RWPE1 (cell line): ENCODE results near the gene TOMM20.
"Not testable (repeated sequence)": the region's sequence is repeated elsewhere in the genome, so short reads cannot be mapped to it uniquely, and the experiment has no call there.

Source experiments
- CTCF ChIA-PET: fragments of 350-600 bp; sonication (Branson Sonifier 250); formaldehyde crosslinking; extraction: SDS; loops from one replicate; lab custom pipeline; 2021; lab: Yijun Ruan, JAX
- POLR2A ChIA-PET: fragments of 400-600 bp; formaldehyde crosslinking; extraction: SDS; loops from one replicate; lab custom pipeline; 2020; ENCODE audit warnings: antibody characterized with exemption; ENCODE audit not compliant: low non-redundant PET; lab: Yijun Ruan, JAX
- DNase-seq: peaks from one replicate; pipeline ENCODE4 v3.0.0; 2012; ENCODE audit warnings: low spot score
- H3K27ac ChIP-seq: fragments of 450-650 bp; 2 replicates; pipeline ENCODE4 v1.5.1; 2017
- TF ChIP-seq, protein P1 (sequence below): fragments of 450-650 bp; conservative IDR thresholded peaks from 2 replicates; pipeline ENCODE4 v1.5.1; 2017; ENCODE audit warnings: low read depth, mild to moderate bottlenecking

TOMM20 gene

GRCh38 chr1:235160957-235161684, 32.5 kb upstream of the TOMM20 start, which contains the start of gene RBM34:
Gene RBM34, minus strand, starts transcription at chr1:235161250. Its CDS starts 24 bp downstream, at chr1:235161226.
- TF ChIP-seq, protein P1, sequence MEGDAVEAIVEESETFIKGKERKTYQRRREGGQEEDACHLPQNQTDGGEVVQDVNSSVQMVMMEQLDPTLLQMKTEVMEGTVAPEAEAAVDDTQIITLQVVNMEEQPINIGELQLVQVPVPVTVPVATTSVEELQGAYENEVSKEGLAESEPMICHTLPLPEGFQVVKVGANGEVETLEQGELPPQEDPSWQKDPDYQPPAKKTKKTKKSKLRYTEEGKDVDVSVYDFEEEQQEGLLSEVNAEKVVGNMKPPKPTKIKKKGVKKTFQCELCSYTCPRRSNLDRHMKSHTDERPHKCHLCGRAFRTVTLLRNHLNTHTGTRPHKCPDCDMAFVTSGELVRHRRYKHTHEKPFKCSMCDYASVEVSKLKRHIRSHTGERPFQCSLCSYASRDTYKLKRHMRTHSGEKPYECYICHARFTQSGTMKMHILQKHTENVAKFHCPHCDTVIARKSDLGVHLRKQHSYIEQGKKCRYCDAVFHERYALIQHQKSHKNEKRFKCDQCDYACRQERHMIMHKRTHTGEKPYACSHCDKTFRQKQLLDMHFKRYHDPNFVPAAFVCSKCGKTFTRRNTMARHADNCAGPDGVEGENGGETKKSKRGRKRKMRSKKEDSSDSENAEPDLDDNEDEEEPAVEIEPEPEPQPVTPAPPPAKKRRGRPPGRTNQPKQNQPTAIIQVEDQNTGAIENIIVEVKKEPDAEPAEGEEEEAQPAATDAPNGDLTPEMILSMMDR, result no peak
- peak within 1 kb of the TSS; percentile 91 for H3K27ac ChIP-seq
- CTCF ChIA-PET, result interaction anchor here (0.6 to 0.7 kb wide), 3 partner anchors 22 to 251 kb away, joined by 3 to 4 read pairs (median 3); no protein-coding TSS in a partner anchor
- POLR2A ChIA-PET, result interaction anchor here (0.6 to 0.7 kb wide), 3 partner anchors 16 to 57 kb away, joined by 3 to 4 read pairs (median 3); no protein-coding TSS in a partner anchor
- DNase-seq, result peak; percentile 86

DNA sequence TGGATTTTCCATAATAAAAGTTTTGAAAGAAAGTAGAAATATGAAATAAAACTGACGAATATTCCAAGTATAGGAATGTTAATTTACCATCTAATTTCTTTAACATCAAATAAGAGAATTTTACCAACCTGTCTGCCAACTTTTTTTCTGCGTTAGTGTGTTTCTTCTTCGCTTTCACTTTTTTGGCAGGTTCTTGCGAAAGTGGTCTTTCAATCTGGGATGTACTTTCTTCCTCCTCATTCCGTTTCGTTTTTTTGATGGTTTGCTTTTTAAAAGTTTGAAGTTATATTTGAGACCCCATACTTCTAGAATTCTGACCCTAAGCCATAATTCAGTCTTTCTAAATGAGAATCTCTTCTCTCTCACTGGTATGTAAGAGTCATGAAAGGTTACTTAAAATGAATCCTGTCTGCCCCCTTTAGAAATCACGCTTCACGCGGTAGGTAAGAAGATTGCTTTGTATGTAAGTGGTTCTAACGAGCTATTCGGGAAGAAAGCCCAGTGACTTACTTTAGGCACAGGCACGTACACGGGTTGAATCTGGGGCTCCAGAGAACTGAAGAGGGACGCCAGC, 31.8 kb upstream of the TOMM20 start:
- CTCF ChIA-PET, result interaction anchor here (0.6 to 0.7 kb wide), 3 partner anchors 23 to 252 kb away, joined by 3 to 4 read pairs (median 3); no protein-coding TSS in a partner anchor
- peak overlapping the region; percentile 91 for H3K27ac ChIP-seq
- POLR2A ChIA-PET, result interaction anchor here (0.6 to 0.7 kb wide), 3 partner anchors 26 to 255 kb away, joined by 3 read pairs; no protein-coding TSS in a partner anchor
- TF ChIP-seq, protein P1, result no peak
- no peak for DNase-seq

GRCh38 chr1:235159930-235160329, 31.3 kb upstream of the TOMM20 start:
- H3K27ac ChIP-seq, result peak overlapping the region; percentile 50
- DNase-seq, CTCF ChIA-PET, POLR2A ChIA-PET: not testable (repeated sequence)

DNA sequence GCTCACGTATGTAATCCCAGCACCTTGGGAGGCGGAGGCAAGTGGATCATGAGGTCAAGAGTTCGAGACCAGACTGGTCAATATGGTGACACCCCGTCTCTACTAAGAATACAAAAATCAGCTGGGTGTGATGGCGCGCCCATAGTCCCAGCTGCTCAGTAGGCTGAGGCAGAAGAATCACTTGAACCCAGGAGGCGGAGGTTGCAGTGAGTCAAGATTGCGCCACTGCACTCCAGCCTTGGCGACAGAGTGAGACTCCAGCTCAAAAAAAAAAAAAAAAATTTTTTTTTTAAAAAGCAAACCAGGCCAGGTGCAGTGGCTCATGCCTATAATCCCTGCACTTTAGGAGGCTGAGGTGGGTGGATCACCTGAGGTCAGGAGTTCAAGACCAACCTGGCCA, 30.6 kb upstream of the TOMM20 start:
- ChIA-PET CTCF (interaction anchor here (0.6 kb wide), 1 partner anchor 855 kb away, joined by 6 read pairs; no protein-coding TSS in a partner anchor), POLR2A (interaction anchor here (0.6 kb wide), 1 partner anchor 31 kb away, joined by 4 read pairs; the partner anchor contains the start of gene TOMM20)
- H3K27ac ChIP-seq, result 0 out of 2 replicates have a peak overlapping the region, but pooled peaks have one; percentile 5
- not testable (repeated sequence) for DNase-seq

DNA sequence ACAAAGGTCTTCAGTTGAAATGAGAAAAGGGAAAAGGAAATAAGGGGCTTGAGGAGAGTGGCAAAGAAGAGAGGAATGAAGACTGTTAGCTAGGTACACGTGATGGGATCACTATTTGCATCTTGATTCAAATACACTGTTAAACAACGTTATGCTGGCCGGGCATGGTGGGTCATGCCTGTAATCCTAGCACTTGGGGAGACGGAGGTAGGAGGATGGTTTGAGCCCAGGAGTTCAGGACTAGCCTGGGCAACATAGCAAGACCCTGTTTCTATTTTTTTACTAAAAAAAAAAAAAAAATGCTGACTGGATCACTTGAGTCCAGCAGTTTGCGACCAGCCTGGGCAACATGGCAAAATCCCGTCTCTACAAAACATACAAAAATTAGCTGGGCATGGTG, 30.0 kb upstream of the TOMM20 start:
- CTCF ChIA-PET, result interaction anchor here (0.6 kb wide), 2 partner anchors 323 to 856 kb away, joined by 4 to 6 read pairs; no protein-coding TSS in a partner anchor
- TF ChIP-seq, protein P1, result no peak
- POLR2A ChIA-PET, result interaction anchor here (0.6 kb wide), 1 partner anchor 30 kb away, joined by 4 read pairs; the partner anchor contains the start of gene TOMM20
- H3K27ac ChIP-seq, result 0 out of 2 replicates have a peak overlapping the region, but pooled peaks have one; percentile 5
- DNase-seq, result no peak

DNA sequence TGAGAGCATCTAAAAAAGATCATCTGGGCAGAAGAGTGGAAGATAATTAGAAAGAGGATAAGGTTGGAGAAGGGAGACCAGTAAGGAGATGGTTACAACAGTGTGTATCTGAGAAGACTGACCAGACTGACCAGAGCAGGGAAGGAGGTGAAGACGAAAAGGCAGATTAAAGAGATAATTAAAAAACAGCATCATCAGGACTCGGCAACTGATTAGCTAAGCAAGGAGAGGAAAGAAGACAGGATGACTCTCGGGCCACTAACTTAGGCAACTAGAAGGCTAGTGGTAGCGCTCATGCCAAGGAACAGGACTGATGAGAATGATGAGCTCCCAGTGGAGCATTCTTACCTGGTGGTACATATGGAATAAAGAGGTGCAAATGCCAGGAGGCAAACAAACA, 28.5 kb upstream of the TOMM20 start:
- CTCF ChIA-PET, result interaction anchor here (0.6 kb wide), 1 partner anchor 284 kb away, joined by 3 read pairs; no protein-coding TSS in a partner anchor
- TF ChIP-seq, protein P1, result no peak

GRCh38 chr1:235156740-235157139, 28.1 kb upstream of the TOMM20 start:
- TF ChIP-seq, protein P1, result no peak
- ChIA-PET POLR2A (no interaction called here), CTCF (interaction anchor here (0.6 kb wide), 1 partner anchor 285 kb away, joined by 3 read pairs; no protein-coding TSS in a partner anchor)
- no peak for DNase-seq
- no peak overlapping the region for H3K27ac ChIP-seq

More for the DNA sequence above, 28.5 kb upstream of the TOMM20 start:
- POLR2A ChIA-PET, result no interaction called here
- H3K27ac ChIP-seq, result no peak overlapping the region
- DNase-seq, result no peak
